WI38 (cell line): Measurements from ENCODE around the gene LSAMP.

Source experiments
- H3K4me3 ChIP-seq: 2 replicates; pipeline ENCODE4 v1.5.1; 2011; ENCODE audit warnings: low read depth, mild to moderate bottlenecking, control low read depth, low read length
- TF ChIP-seq, protein P1 (sequence below): IDR thresholded peaks from 2 replicates; pipeline ENCODE4 v1.5.1; 2012; ENCODE audit warnings: low read depth, mild to moderate bottlenecking, control low read depth, low read length

The LSAMP gene

DNA sequence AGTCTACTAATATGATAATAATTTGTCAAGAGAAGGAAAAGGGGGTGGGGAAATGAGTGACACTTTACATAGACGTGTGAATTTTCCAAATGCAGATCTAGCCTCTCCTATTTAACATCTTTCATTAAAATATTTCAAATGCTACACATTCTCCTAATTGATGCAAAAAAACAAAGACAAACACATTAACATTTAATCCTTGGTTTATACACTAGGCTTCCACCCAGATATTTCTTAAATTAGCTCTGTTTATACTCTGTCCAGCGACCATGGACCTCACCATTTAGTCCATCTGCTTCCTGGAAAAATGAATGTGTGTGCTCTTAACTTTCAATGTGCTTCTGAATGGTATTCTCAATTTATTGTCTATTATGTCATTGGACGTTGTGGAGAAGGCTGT, 409.9 kb downstream of the LSAMP start:
- TF ChIP-seq, protein P1, sequence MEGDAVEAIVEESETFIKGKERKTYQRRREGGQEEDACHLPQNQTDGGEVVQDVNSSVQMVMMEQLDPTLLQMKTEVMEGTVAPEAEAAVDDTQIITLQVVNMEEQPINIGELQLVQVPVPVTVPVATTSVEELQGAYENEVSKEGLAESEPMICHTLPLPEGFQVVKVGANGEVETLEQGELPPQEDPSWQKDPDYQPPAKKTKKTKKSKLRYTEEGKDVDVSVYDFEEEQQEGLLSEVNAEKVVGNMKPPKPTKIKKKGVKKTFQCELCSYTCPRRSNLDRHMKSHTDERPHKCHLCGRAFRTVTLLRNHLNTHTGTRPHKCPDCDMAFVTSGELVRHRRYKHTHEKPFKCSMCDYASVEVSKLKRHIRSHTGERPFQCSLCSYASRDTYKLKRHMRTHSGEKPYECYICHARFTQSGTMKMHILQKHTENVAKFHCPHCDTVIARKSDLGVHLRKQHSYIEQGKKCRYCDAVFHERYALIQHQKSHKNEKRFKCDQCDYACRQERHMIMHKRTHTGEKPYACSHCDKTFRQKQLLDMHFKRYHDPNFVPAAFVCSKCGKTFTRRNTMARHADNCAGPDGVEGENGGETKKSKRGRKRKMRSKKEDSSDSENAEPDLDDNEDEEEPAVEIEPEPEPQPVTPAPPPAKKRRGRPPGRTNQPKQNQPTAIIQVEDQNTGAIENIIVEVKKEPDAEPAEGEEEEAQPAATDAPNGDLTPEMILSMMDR = no peak

DNA sequence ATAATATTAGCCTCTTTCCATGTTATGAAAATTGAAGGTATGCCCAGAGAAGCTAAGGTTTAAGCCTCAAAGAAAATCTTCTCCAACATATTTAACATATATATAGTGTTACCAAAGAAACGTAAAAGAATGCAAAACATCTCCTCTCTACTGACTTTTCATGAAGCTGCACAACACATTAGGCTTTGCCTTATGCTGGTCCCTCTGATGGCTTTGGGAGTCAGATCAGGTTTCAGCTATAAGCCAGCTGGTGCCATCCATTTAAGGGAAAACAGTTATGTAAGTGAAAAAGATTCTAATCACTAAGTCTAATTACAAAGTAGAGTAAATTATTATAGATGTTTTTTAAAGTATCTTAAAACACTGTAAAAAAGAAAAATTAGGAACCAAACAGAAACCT, 410.5 kb downstream of the LSAMP start:
- no peak overlapping the region for H3K4me3 ChIP-seq
- TF ChIP-seq, protein P1 = no peak

More for the DNA sequence above, 409.9 kb downstream of the LSAMP start:
- H3K4me3 ChIP-seq = no peak overlapping the region

DNA sequence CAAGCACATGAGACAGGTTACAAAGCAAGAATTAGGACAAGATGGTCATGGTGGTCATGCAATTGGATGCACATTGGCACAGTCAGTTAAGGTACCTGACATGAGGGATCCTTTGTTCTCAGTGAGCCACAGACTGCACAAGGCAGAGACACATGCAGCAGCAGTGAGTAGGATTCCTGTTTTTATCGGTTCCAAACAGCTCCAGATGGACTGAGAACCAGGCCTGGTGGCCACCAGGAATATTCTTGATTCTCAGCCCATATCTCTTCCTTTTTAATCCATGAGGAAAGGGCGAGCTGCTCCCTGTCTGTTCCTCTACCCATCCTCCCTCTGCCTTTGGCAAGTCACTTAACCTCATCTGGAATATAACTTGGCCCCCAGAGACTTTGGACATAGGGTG, 411.2 kb downstream of the LSAMP start:
- H3K4me3 ChIP-seq = no peak overlapping the region
- TF ChIP-seq, protein P1 = no peak

DNA sequence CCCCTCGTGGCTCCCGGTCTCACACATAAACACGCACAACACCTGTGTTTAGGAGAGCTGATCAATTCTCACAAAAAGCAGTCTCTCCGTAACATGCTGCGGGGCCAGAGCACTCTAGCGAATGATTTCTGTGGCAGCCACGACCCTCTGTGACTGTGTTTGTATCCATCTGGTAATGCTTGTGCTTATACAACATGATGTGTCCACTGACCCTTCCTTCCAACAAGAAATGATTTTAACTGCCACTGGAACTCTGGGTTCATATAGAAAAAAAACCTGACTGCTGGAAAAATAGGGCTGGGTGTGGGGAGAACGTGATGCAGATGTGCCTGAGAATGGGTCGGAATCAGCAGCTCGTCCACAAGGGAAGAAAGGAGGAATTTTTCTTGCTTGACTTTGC, 411.8 kb downstream of the LSAMP start:
- no peak overlapping the region for H3K4me3 ChIP-seq
- TF ChIP-seq, protein P1 = no peak

DNA sequence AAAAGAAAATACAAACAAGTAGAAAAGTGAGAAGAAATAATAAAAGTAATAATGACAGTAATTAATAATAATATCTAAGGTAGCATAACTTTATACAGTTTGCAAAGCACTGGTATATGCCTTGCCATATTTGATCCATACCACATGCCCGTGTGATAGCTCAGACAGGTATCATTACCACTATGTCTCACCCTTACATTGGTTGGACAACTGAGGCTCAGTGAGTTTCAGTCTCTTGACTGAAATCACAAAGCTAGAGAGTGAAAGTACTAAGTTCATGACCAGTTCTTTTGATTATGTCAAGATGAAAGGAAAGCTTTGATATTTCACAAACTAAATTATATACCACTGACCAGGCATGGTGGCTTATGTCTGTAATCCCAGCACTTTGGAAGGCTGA, 413.1 kb downstream of the LSAMP start:
- TF ChIP-seq, protein P1 = no peak
- H3K4me3 ChIP-seq = no peak overlapping the region

DNA sequence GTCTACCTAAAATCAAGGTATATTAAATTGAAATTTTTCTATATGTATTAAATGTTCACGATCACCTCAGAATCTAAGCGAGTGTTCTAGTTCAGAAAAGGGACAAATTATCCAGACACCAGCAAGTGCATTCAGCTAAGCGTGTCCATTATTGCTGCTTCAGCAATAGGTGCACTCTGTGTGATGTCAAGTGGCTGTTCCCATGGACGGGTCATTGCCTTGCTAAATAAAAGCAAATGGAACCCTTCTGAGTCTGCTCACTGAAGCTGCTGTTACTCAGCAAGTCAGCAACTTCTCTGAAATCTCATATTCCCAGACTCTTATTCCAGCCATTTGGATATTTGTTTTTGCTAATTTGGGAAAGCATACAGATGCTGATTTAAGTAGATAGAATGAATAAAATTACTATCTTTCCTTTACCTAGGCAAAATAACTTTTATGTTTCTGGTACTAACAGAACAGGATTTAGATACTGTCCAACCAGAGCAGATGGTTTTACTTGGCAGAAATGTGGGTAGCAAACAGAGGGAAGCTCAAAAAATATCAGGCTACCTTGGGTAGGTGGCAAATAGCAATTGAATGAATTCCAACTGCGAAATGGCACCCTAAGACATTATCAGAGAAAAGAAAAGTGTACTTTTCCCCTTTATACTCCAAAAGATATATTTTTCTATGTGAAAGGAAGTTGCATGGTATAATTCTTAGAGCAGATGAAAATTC, 415.0 kb downstream of the LSAMP start:
- H3K4me3 ChIP-seq = no peak overlapping the region
- TF ChIP-seq, protein P1 = no peak

DNA sequence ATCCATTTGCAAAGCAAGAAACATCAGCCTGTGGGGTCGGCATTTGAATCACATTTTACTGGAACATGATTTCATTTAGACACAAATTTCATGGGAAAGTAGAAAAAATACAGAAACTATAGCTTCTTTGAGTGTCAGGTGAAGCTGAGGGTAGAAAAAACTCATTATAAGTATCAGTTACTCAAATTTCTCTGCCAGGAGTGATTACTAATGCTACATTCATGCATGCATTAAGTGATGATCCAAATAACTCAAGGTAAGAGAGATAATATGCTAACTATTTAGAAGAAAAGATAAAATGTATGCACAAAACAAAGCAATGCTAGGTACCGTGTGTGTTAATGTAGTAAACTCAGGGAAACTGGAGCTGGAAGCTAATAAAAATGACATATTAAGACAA, 416.0 kb downstream of the LSAMP start:
- TF ChIP-seq, protein P1 = no peak
- H3K4me3 ChIP-seq = no peak overlapping the region
